H9 (cell line): ENCODE results near the gene CLEC16A. TPM values are rescaled to one million over a fixed set of nuclear protein-coding genes. Genes with fewer than 3 reads are reported as not detected.

Experiments used
- DNase-seq: peaks from one replicate; pipeline ENCODE4 v3.0.0-alpha.2; 2017
- H2AFZ ChIP-seq: one replicate; pipeline ENCODE4 v1.6.1; 2013; ENCODE audit warnings: mild to moderate bottlenecking, low read length, control low read depth, moderate library complexity
- H2AK5ac ChIP-seq: 2 replicates; pipeline ENCODE4 v1.6.1; 2013; ENCODE audit warnings: low read length, control low read depth, mixed read lengths; ENCODE audit not compliant: insufficient read length
- H2BK120ac ChIP-seq: one replicate; pipeline ENCODE4 v1.6.1; 2013; ENCODE audit warnings: low read depth, mild to moderate bottlenecking, low read length, control low read depth, inconsistent platforms; ENCODE audit not compliant: poor library complexity, severe bottlenecking
- H2BK12ac ChIP-seq: 2 replicates; pipeline ENCODE4 v1.6.1; 2013; ENCODE audit warnings: low read length, control low read depth, mixed read lengths, low read depth; ENCODE audit not compliant: insufficient read length
- H2BK15ac ChIP-seq: 2 replicates; pipeline ENCODE4 v1.6.1; 2013; ENCODE audit warnings: low read depth, low read length, control low read depth
- H2BK20ac ChIP-seq: one replicate; pipeline ENCODE4 v1.6.1; 2013; ENCODE audit warnings: low read depth, mild to moderate bottlenecking, low read length, control low read depth, inconsistent platforms; ENCODE audit not compliant: poor library complexity, severe bottlenecking
- H2BK5ac ChIP-seq: 2 replicates; pipeline ENCODE4 v1.6.1; 2013; ENCODE audit warnings: low read length, control low read depth, mixed read lengths; ENCODE audit not compliant: insufficient read length
- H3K14ac ChIP-seq: 2 replicates; pipeline ENCODE4 v1.6.1; 2013; ENCODE audit warnings: low read length, control low read depth; ENCODE audit not compliant: insufficient read depth
- H3K18ac ChIP-seq: 2 replicates; pipeline ENCODE4 v1.6.1; 2013; ENCODE audit warnings: low read depth, mild to moderate bottlenecking, mixed read lengths, low read length, control low read depth; ENCODE audit not compliant: insufficient read length
- H3K23ac ChIP-seq: 2 replicates; pipeline ENCODE4 v1.6.1; 2013; ENCODE audit warnings: low read length, control low read depth, mixed read lengths, low read depth; ENCODE audit not compliant: insufficient read length
- H3K23me2 ChIP-seq: 2 replicates; pipeline ENCODE4 v1.6.1; 2013; ENCODE audit warnings: low read depth, mild to moderate bottlenecking, mixed read lengths, low read length, control low read depth; ENCODE audit not compliant: insufficient read length, poor library complexity, severe bottlenecking
- H3K27ac ChIP-seq: 2 replicates; pipeline ENCODE4 v1.5.1; 2013; ENCODE audit warnings: low read length, control low read depth, mixed read lengths, low read depth; ENCODE audit not compliant: insufficient read length
- H3K27me3 ChIP-seq: 2 replicates; pipeline ENCODE4 v1.6.1; 2013; ENCODE audit warnings: low read length, control low read depth, inconsistent platforms; ENCODE audit not compliant: insufficient read depth
- H3K4ac ChIP-seq: 2 replicates; pipeline ENCODE4 v1.6.1; 2013; ENCODE audit warnings: low read depth, mild to moderate bottlenecking, control low read depth, inconsistent platforms, low read length, moderate library complexity
- H3K4me1 ChIP-seq: 2 replicates; pipeline ENCODE4 v1.6.1; 2013; ENCODE audit warnings: low read length, control low read depth, inconsistent platforms; ENCODE audit not compliant: insufficient read depth
- H3K4me2 ChIP-seq: 2 replicates; pipeline ENCODE4 v1.6.1; 2013; ENCODE audit warnings: low read length, control low read depth, mixed read lengths; ENCODE audit not compliant: insufficient read length, insufficient read depth
- H3K56ac ChIP-seq: 2 replicates; pipeline ENCODE4 v1.6.1; 2013; ENCODE audit warnings: low read depth, mild to moderate bottlenecking, mixed read lengths, low read length, control low read depth; ENCODE audit not compliant: insufficient read length
- H3K79me1 ChIP-seq: 2 replicates; pipeline ENCODE4 v1.6.1; 2013; ENCODE audit warnings: low read depth, mild to moderate bottlenecking, moderate library complexity, low read length, control low read depth, inconsistent platforms; ENCODE audit not compliant: insufficient read depth, poor library complexity, severe bottlenecking
- H3K79me2 ChIP-seq: 2 replicates; pipeline ENCODE4 v1.6.1; 2013; ENCODE audit warnings: low read length, control low read depth, inconsistent platforms; ENCODE audit not compliant: insufficient read depth
- H3K9ac ChIP-seq: 2 replicates; pipeline ENCODE4 v1.6.1; 2013; ENCODE audit warnings: low read length, control low read depth, mixed read lengths; ENCODE audit not compliant: insufficient read length; ENCODE audit errors: extremely low read depth
- H3K9me3 ChIP-seq: one replicate; pipeline ENCODE4 v1.6.1; 2013; ENCODE audit warnings: low read depth, low read length, inconsistent platforms; ENCODE audit not compliant: control insufficient read depth
- H3T11ph ChIP-seq: one replicate; pipeline ENCODE4 v1.6.1; 2013; ENCODE audit warnings: mild to moderate bottlenecking, low read length, control low read depth, inconsistent platforms
- H4K20me1 ChIP-seq: one replicate; pipeline ENCODE4 v1.6.1; 2013; ENCODE audit not compliant: control insufficient read depth, insufficient read length, insufficient read depth
- H4K5ac ChIP-seq: 2 replicates; pipeline ENCODE4 v1.6.1; 2013; ENCODE audit warnings: low read depth, mild to moderate bottlenecking, mixed read lengths, low read length, control low read depth; ENCODE audit not compliant: insufficient read length
- H4K8ac ChIP-seq: replicated peaks from 2 replicates; pipeline ENCODE4 v1.6.1; 2013; ENCODE audit warnings: low read length, control low read depth, mixed read lengths, low read depth; ENCODE audit not compliant: insufficient read length
- H4K91ac ChIP-seq: 2 replicates; pipeline ENCODE4 v1.6.1; 2013; ENCODE audit warnings: low read depth, mild to moderate bottlenecking, moderate library complexity, mixed read lengths, low read length, control low read depth; ENCODE audit not compliant: insufficient read length
- H3K27ac Mint-ChIP-seq, 3 experiments: 2 replicates in 2 of 3; 3 replicates in 1 of 3; pipeline ENCODE4 v1.8.0; 2020 to 2021; ENCODE audit warnings: mixed read lengths in 3 of 3, mild to moderate bottlenecking in 1 of 3, moderate library complexity in 1 of 3
- H3K27me3 Mint-ChIP-seq: 2 replicates; pipeline ENCODE4 v1.8.0; 2021; ENCODE audit warnings: low read depth, mild to moderate bottlenecking, moderate library complexity, mixed read lengths
- H3K36me3 Mint-ChIP-seq, 3 experiments: 2 replicates in 2 of 3; 3 replicates in 1 of 3; pipeline ENCODE4 v1.8.0; 2020 to 2021; ENCODE audit warnings: low read depth in 3 of 3, mixed read lengths in 3 of 3; ENCODE audit not compliant: insufficient read depth in 1 of 3
- H3K4me1 Mint-ChIP-seq, 2 experiments: 2 replicates each; pipeline ENCODE4 v1.8.0; 2020; ENCODE audit warnings: mixed read lengths in 2 of 2
- H3K4me3 Mint-ChIP-seq, 2 experiments: 2 replicates in 1 of 2; 3 replicates in 1 of 2; pipeline ENCODE4 v1.8.0; 2020 to 2021; ENCODE audit warnings: mild to moderate bottlenecking in 2 of 2, mixed read lengths in 2 of 2, moderate library complexity in 1 of 2
- H3K9me3 Mint-ChIP-seq, 2 experiments: 2 replicates in 1 of 2; 3 replicates in 1 of 2; pipeline ENCODE4 v1.8.0; 2020; ENCODE audit warnings: mild to moderate bottlenecking in 2 of 2, mixed read lengths in 2 of 2, moderate library complexity in 1 of 2
- WGBS: extraction: QIAGEN DNeasy Blood & Tissue Kit; methylation state at CpG from one replicate; pipeline ENCODE4 v1.1.7; 2013; ENCODE audit warnings: missing lambda C conversion rate, low lambda C conversion rate, mixed read lengths; ENCODE audit not compliant: insufficient read length; ENCODE audit errors: extremely low coverage; 5-methylcytosine and 5-hydroxymethylcytosine counted together
- total RNA-seq: library from RNA; stranded (reverse); gene quantifications from 2 replicates; pipeline ENCODE4 v1.2.1, GENCODE V29; 2021
- TF ChIP-seq, protein P1 (sequence below): fragments of 200-600 bp; sonication (generic); conservative IDR thresholded peaks from 3 replicates; pipeline ENCODE4 v1.8.0; 2021; ENCODE audit warnings: antibody characterized with exemption, mild to moderate bottlenecking

Gene CLEC16A
- total RNA-seq, 1 experiment from 2014 or later = 15.2 TPM

DNA sequence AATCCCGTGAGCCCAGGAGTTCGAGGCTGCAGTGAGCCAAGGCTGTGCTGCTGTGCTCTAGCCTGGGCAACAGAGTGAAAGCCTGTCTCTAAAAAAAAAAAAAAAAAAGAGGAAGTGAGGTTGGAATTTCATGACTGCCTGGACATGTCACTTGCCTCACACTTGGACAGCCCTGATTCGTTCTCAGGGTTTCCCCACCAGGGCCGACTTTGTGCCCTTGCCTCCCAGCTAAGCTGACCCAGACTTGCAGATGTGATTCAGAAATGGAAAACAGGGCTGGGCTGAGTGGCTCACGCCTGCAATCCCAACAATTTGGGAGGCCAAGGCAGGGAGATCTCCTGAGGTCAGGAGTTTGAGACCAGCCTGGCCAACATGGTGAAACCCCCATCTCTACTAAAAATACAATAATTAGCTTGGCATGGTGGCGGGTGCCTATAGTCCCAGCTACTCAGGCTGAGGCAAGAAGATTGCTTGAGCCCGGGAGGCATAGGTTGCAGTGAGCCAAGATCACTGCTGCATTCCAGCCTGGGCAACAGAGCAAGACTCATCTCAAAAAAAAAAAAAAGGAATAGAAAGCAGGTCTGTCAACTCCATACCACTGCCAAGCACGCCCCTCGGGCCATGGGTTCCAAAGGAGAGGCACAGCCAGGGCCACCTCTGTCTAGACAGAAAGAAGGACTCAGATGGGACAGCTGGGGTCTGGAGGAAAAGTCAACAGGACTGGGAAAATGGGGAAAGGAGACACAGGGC lies 264.7 kb downstream of the CLEC16A start:
- Histone ChIP-seq H3K14ac (no peak overlapping the region), H2BK20ac (no peak overlapping the region), H2AK5ac (no peak overlapping the region), H2BK5ac (no peak overlapping the region), H3T11ph (no peak overlapping the region), H3K9me3 (no peaks in the 10 kb centered on the region), H2BK120ac (no peak overlapping the region), H3K23me2 (no peaks in the 10 kb centered on the region), H3K27me3 (no peaks in the 10 kb centered on the region), H3K9ac (no peak overlapping the region), H3K4ac (no peak overlapping the region), H3K56ac (no peak overlapping the region), H2BK12ac (no peak overlapping the region), H2BK15ac (no peak overlapping the region), H2AFZ (no peak overlapping the region), H3K18ac (no peak overlapping the region), H4K5ac (no peak overlapping the region), H3K79me2 (no peaks in the 10 kb centered on the region), H3K4me1 (no peaks in the 10 kb centered on the region), H3K27ac (no peak overlapping the region), H4K20me1 (no peaks in the 10 kb centered on the region), H4K91ac (no peak overlapping the region), H4K8ac (no peak overlapping the region), H3K79me1 (no peaks in the 10 kb centered on the region), H3K4me2 (no peak overlapping the region), H3K23ac (no peak overlapping the region)
- H3K9me3 Mint-ChIP-seq = no peaks in the 10 kb centered on the region; a peak in 1 of 5 replicates
- H3K4me1 Mint-ChIP-seq = no peaks in the 10 kb centered on the region
- H3K36me3 Mint-ChIP-seq = no peaks in the 10 kb centered on the region
- no peak overlapping the region for H3K4me3 Mint-ChIP-seq
- no peaks in the 10 kb centered on the region; the same call in none of the 2 replicates for H3K27me3 Mint-ChIP-seq
- WGBS = no CpG with 5 or more reads among the region's 9 CpGs
- no peak for DNase-seq
- no peak overlapping the region for H3K27ac Mint-ChIP-seq
- TF ChIP-seq, protein P1, sequence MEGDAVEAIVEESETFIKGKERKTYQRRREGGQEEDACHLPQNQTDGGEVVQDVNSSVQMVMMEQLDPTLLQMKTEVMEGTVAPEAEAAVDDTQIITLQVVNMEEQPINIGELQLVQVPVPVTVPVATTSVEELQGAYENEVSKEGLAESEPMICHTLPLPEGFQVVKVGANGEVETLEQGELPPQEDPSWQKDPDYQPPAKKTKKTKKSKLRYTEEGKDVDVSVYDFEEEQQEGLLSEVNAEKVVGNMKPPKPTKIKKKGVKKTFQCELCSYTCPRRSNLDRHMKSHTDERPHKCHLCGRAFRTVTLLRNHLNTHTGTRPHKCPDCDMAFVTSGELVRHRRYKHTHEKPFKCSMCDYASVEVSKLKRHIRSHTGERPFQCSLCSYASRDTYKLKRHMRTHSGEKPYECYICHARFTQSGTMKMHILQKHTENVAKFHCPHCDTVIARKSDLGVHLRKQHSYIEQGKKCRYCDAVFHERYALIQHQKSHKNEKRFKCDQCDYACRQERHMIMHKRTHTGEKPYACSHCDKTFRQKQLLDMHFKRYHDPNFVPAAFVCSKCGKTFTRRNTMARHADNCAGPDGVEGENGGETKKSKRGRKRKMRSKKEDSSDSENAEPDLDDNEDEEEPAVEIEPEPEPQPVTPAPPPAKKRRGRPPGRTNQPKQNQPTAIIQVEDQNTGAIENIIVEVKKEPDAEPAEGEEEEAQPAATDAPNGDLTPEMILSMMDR = no peak
